CD14-positive monocyte (primary cell): ENCODE measurements around the gene COPB2. TPM values are rescaled to one million over a fixed set of nuclear protein-coding genes. Genes with fewer than 3 reads are reported as not detected.

ENCODE experiments used
- DNase-seq, 3 donors: peaks; one replicate each; pipeline ENCODE4 v3.0.0-alpha.2; 2011 to 2022
- H2AFZ ChIP-seq: 2 replicates; pipeline ENCODE4 v1.6.0; 2012; ENCODE audit warnings: mild to moderate bottlenecking, low read depth, low read length, inconsistent platforms; ENCODE audit not compliant: insufficient read depth, poor library complexity, severe bottlenecking
- H3K27ac ChIP-seq, 2 donors: 1 replicate in 1 of 2; 2 replicates in 1 of 2; pipeline ENCODE4 v1.5.1; 2012 to 2013; ENCODE audit warnings: low read length in 2 of 2, control low read depth in 1 of 2, inconsistent platforms in 1 of 2, low read depth in 1 of 2, mild to moderate bottlenecking in 1 of 2
- H3K27me3 ChIP-seq, 2 donors: one replicate each; pipeline versions ENCODE4 v1.6.0 to v1.6.1; 2011 to 2013; ENCODE audit warnings: low read length in 2 of 2; ENCODE audit not compliant: control insufficient read depth in 2 of 2, insufficient read depth in 2 of 2
- H3K36me3 ChIP-seq, 2 donors: replicated peaks in 1 of 2; 1 replicate in 1 of 2; 2 replicates in 1 of 2; pipeline versions ENCODE4 v1.5.1 to v1.6.1; 2012 to 2013; ENCODE audit warnings: low read length in 2 of 2, control low read depth in 1 of 2, inconsistent platforms in 1 of 2, mild to moderate bottlenecking in 1 of 2; ENCODE audit not compliant: insufficient read depth in 2 of 2, control insufficient read depth in 1 of 2
- H3K4me1 ChIP-seq, 2 donors: 1 replicate in 1 of 2; 2 replicates in 1 of 2; pipeline versions ENCODE4 v1.5.1 to v1.6.1; 2012 to 2013; ENCODE audit warnings: low read length in 2 of 2, control low read depth in 1 of 2, inconsistent platforms in 1 of 2, mild to moderate bottlenecking in 1 of 2, moderate library complexity in 1 of 2; ENCODE audit not compliant: insufficient read depth in 2 of 2, control insufficient read depth in 1 of 2
- H3K4me2 ChIP-seq: replicated peaks from 2 replicates; pipeline ENCODE3; 2012; ENCODE audit warnings: low read length, moderate library complexity, mild to moderate bottlenecking; ENCODE audit not compliant: poor library complexity, severe bottlenecking; ENCODE audit errors: extremely low read depth
- H3K4me3 ChIP-seq, 3 experiments: fragments of 200-600 bp in 1 of 3; sonication (generic) in 1 of 3; replicated peaks in 1 of 3; 1 replicate in 2 of 3; 2 replicates in 1 of 3; pipeline ENCODE4 v1.5.1; 2011 to 2013; ENCODE audit warnings: low read length in 3 of 3, mild to moderate bottlenecking in 3 of 3, control low read depth in 2 of 3, low read depth in 2 of 3, inconsistent platforms in 1 of 3, moderate library complexity in 1 of 3
- H3K79me2 ChIP-seq: 2 replicates; pipeline ENCODE4 v1.6.0; 2012; ENCODE audit warnings: mild to moderate bottlenecking, control low read depth, inconsistent platforms, low read length, moderate library complexity; ENCODE audit not compliant: insufficient read depth
- H3K9ac ChIP-seq: 2 replicates; pipeline ENCODE4 v1.6.0; 2017; ENCODE audit warnings: low read length, mild to moderate bottlenecking; ENCODE audit not compliant: insufficient read depth, poor library complexity, severe bottlenecking
- H3K9me3 ChIP-seq, 2 donors: replicated peaks in 1 of 2; 1 replicate in 1 of 2; 2 replicates in 1 of 2; pipeline versions ENCODE4 v1.5.1 to v1.6.1; 2012 to 2013; ENCODE audit warnings: low read length in 2 of 2, control low read depth in 1 of 2; ENCODE audit not compliant: control insufficient read depth in 1 of 2, insufficient read depth in 1 of 2
- H4K20me1 ChIP-seq: 2 replicates; pipeline ENCODE4 v1.6.0; 2012; ENCODE audit warnings: mild to moderate bottlenecking, low read length, control low read depth, moderate library complexity; ENCODE audit not compliant: insufficient read depth
- H3K27ac Mint-ChIP-seq, 7 donors: one replicate each; pipeline ENCODE4 v1.8.0; 2020; ENCODE audit warnings: mild to moderate bottlenecking in 7 of 7, mixed read lengths in 7 of 7, moderate library complexity in 6 of 7, inconsistent platforms in 2 of 7
- H3K27me3 Mint-ChIP-seq, 3 donors: one replicate each; pipeline ENCODE4 v1.8.0; 2021 to 2022; ENCODE audit warnings: low read depth in 3 of 3, mild to moderate bottlenecking in 3 of 3, mixed read lengths in 3 of 3, moderate library complexity in 3 of 3, inconsistent platforms in 1 of 3
- H3K36me3 Mint-ChIP-seq, 2 donors: one replicate each; pipeline ENCODE4 v1.8.0; 2020; ENCODE audit warnings: mixed read lengths in 2 of 2, inconsistent platforms in 1 of 2, mild to moderate bottlenecking in 1 of 2
- H3K4me1 Mint-ChIP-seq: one replicate; pipeline ENCODE4 v1.8.0; 2020; ENCODE audit warnings: mild to moderate bottlenecking, mixed read lengths
- H3K4me3 Mint-ChIP-seq, 2 donors: one replicate each; pipeline ENCODE4 v1.8.0; 2020; ENCODE audit warnings: mild to moderate bottlenecking in 2 of 2, mixed read lengths in 2 of 2, moderate library complexity in 1 of 2
- H3K9me3 Mint-ChIP-seq, 7 donors: one replicate each; pipeline ENCODE4 v1.8.0; 2020 to 2022; ENCODE audit warnings: mixed read lengths in 7 of 7, mild to moderate bottlenecking in 6 of 7, moderate library complexity in 6 of 7, inconsistent platforms in 2 of 7
- CTCF ChIP-seq: fragments of 200-600 bp; IDR thresholded peaks from one replicate; pipeline ENCODE4 v1.8.0; 2022; ENCODE audit warnings: antibody characterized with exemption, mild to moderate bottlenecking
- WGBS: methylation state at CpG from one replicate; pipeline ENCODE4 v1.1.5; 2013; ENCODE audit warnings: missing lambda C conversion rate; ENCODE audit not compliant: insufficient coverage; 5-methylcytosine and 5-hydroxymethylcytosine counted together
- intact Hi-C, 2 donors: fragments of 100-400 bp; cut with micrococcal nuclease; formaldehyde crosslinking; loops; one replicate each; pipeline versions ENCODE4 v1.15.0 to v1.15.1; 2023
- polyA plus RNA-seq, 3 donors: library from polyadenylated mRNA; depleted of rRNA in 1 of 3; unstranded in 2 of 3; stranded (reverse) in 1 of 3; fragments of 300-500 nt in 2 of 3; fragments of >200 nt in 1 of 3; fragmentation: Illumina TruSeq in 2 of 3; gene quantifications; 1 replicate in 2 of 3; 2 replicates in 1 of 3; pipeline ENCODE4 v1.2.3, GENCODE V29; 2012 to 2021

COPB2 gene
- polyA plus RNA-seq, 3 donors, result 22.6 to 95.6 (median 76.9) TPM

- Mint-ChIP-seq H3K27me3 (peaks cover 0 to 1% (median 0%) of the 10 kb centered on the region in 3 donors), H3K27ac (no peak overlapping the region), H3K4me1 (peaks cover 7% of the 10 kb centered on the region), H3K4me3 (no peak overlapping the region), H3K36me3 (peaks cover 9 to 13% of the 10 kb centered on the region in 2 donors), H3K9me3 (no peaks in the 10 kb centered on the region)
- Histone ChIP-seq H2AFZ (no peak overlapping the region), H3K9ac (no peak overlapping the region), H3K27me3 (no peaks in the 10 kb centered on the region), H3K27ac (no peak overlapping the region), H3K9me3 (no peaks in the 10 kb centered on the region), H4K20me1 (no peaks in the 10 kb centered on the region), H3K4me1 (peaks cover 0 to 5% of the 10 kb centered on the region in 2 donors), H3K4me2 (no peak overlapping the region), H3K36me3 (no peaks in the 10 kb centered on the region), H3K79me2 (no peaks in the 10 kb centered on the region), H3K4me3 (no peak overlapping the region)
- 83% methylated on average over 1 of the region's 5 CpGs for WGBS
- TF ChIP-seq CTCF, result no peak
- intact Hi-C loops, result loop anchor here (5.0 to 10.0 kb wide), 4 partner anchors 1309 to 1441 kb away; no protein-coding TSS in a partner anchor
- DNase-seq, result no peak
These were observed 36.4 kb upstream of the COPB2 start for GRCh38 chr3:139425745-139426400.

- WGBS, result no CpG with 5 or more reads among the region's 2 CpGs
- Histone ChIP-seq H3K9ac (no peak overlapping the region), H3K9me3 (no peaks in the 10 kb centered on the region), H3K4me3 (no peak overlapping the region), H3K4me2 (no peak overlapping the region), H2AFZ (no peak overlapping the region), H3K27me3 (no peaks in the 10 kb centered on the region), H3K36me3 (no peaks in the 10 kb centered on the region), H3K79me2 (no peaks in the 10 kb centered on the region), H3K27ac (no peak overlapping the region), H3K4me1 (peaks cover 0 to 3% of the 10 kb centered on the region in 2 donors), H4K20me1 (no peaks in the 10 kb centered on the region)
- DNase-seq, result no peak
- intact Hi-C loops, result loop anchor here (10.0 kb wide), 2 partner anchors 1312 to 1322 kb away; no protein-coding TSS in a partner anchor
- peaks cover 0 to 2% (median 0%) of the 10 kb centered on the region in 7 donors for H3K9me3 Mint-ChIP-seq
- H3K4me1 Mint-ChIP-seq, result peaks cover 5% of the 10 kb centered on the region
- H3K36me3 Mint-ChIP-seq, result peaks cover 9 to 13% of the 10 kb centered on the region in 2 donors
- no peak for TF ChIP-seq CTCF
- H3K27me3 Mint-ChIP-seq, result no peaks in the 10 kb centered on the region
- no peak overlapping the region for H3K27ac Mint-ChIP-seq
- no peak overlapping the region for H3K4me3 Mint-ChIP-seq
These were observed 33.8 kb upstream of the COPB2 start for GRCh38 chr3:139423232-139423631.
